Neuronal stem cell (in vitro differentiated cells): ENCODE measurements around the gene IGFL2. TPM values are rescaled to one million over a fixed set of nuclear protein-coding genes. Genes with fewer than 3 reads are reported as not detected.
"Not testable (repeated sequence)": the region's sequence is repeated elsewhere in the genome, so short reads cannot be mapped to it uniquely, and the experiment has no call there.

Experiments used
- DNase-seq: peaks from one replicate; pipeline ENCODE4 v3.0.0-alpha.2; 2013; ENCODE audit warnings: low spot score
- H2AFZ ChIP-seq: one replicate; pipeline ENCODE4 v1.6.1; 2013; ENCODE audit warnings: mild to moderate bottlenecking, low read length, inconsistent platforms
- H2AK5ac ChIP-seq: 2 replicates; pipeline ENCODE4 v1.6.1; 2013; ENCODE audit warnings: low read depth, mild to moderate bottlenecking, inconsistent platforms, low read length, moderate library complexity, mixed read lengths
- H2BK120ac ChIP-seq: 2 replicates; pipeline ENCODE4 v1.6.1; 2013; ENCODE audit warnings: low read depth, mild to moderate bottlenecking, inconsistent platforms, low read length, moderate library complexity, mixed read lengths
- H2BK12ac ChIP-seq: one replicate; pipeline ENCODE4 v1.6.1; 2013; ENCODE audit warnings: low read length, inconsistent platforms
- H2BK15ac ChIP-seq: 2 replicates; pipeline ENCODE4 v1.6.1; 2013; ENCODE audit warnings: mild to moderate bottlenecking, low read length, inconsistent platforms, mixed read lengths
- H2BK5ac ChIP-seq: one replicate; pipeline ENCODE4 v1.6.1; 2013; ENCODE audit warnings: inconsistent platforms, mild to moderate bottlenecking, low read length, moderate library complexity
- H3K14ac ChIP-seq: one replicate; pipeline ENCODE4 v1.6.1; 2013; ENCODE audit warnings: low read length, inconsistent platforms
- H3K18ac ChIP-seq: 2 replicates; pipeline ENCODE4 v1.6.1; 2013; ENCODE audit warnings: low read length, inconsistent platforms
- H3K23ac ChIP-seq: 2 replicates; pipeline ENCODE4 v1.6.1; 2013; ENCODE audit warnings: low read depth, mild to moderate bottlenecking, mixed read lengths, low read length, inconsistent platforms; ENCODE audit not compliant: poor library complexity
- H3K27ac ChIP-seq: replicated peaks from 3 replicates; pipeline ENCODE4 v1.5.1; 2013; ENCODE audit warnings: low read length, inconsistent platforms
- H3K27me3 ChIP-seq, 3 experiments: 2 replicates each; pipeline ENCODE4 v1.6.1; 2013; ENCODE audit warnings: low read length in 3 of 3, mild to moderate bottlenecking in 2 of 3, inconsistent platforms in 1 of 3, low read depth in 1 of 3, mixed read lengths in 1 of 3, moderate library complexity in 1 of 3; ENCODE audit not compliant: control insufficient read depth in 3 of 3, insufficient read depth in 3 of 3
- H3K36me3 ChIP-seq, 2 donors: replicated peaks in 1 of 2; 2 replicates each; pipeline ENCODE4 v1.6.1; 2013; ENCODE audit warnings: low read length in 2 of 2; ENCODE audit not compliant: control insufficient read depth in 2 of 2, insufficient read depth in 2 of 2
- H3K4ac ChIP-seq: 2 replicates; pipeline ENCODE4 v1.6.1; 2013; ENCODE audit warnings: inconsistent platforms, mild to moderate bottlenecking, low read length, moderate library complexity
- H3K4me1 ChIP-seq, 2 donors: 1 replicate in 1 of 2; 2 replicates in 1 of 2; pipeline ENCODE4 v1.6.1; 2013; ENCODE audit warnings: low read length in 2 of 2, low read depth in 1 of 2; ENCODE audit not compliant: control insufficient read depth in 2 of 2, insufficient read depth in 1 of 2
- H3K4me2 ChIP-seq: one replicate; pipeline ENCODE4 v1.6.1; 2013; ENCODE audit warnings: mild to moderate bottlenecking, low read length, inconsistent platforms; ENCODE audit not compliant: insufficient read depth, poor library complexity, severe bottlenecking
- H3K4me3 ChIP-seq, 2 donors: 2 replicates each; pipeline ENCODE4 v1.5.1; 2013; ENCODE audit warnings: low read length in 2 of 2, mild to moderate bottlenecking in 2 of 2, inconsistent platforms in 1 of 2, moderate library complexity in 1 of 2
- H3K79me1 ChIP-seq: one replicate; pipeline ENCODE4 v1.6.1; 2013; ENCODE audit warnings: low read depth, mild to moderate bottlenecking, inconsistent platforms, low read length, moderate library complexity
- H3K9ac ChIP-seq: one replicate; pipeline ENCODE4 v1.6.1; 2013; ENCODE audit warnings: mild to moderate bottlenecking, low read depth, low read length, inconsistent platforms; ENCODE audit not compliant: poor library complexity
- H3K9me3 ChIP-seq, 2 donors: replicated peaks in 1 of 2; 2 replicates each; pipeline versions ENCODE3 to v1.6.1; 2013; ENCODE audit warnings: low read length in 2 of 2, mild to moderate bottlenecking in 2 of 2, inconsistent platforms in 1 of 2, low read depth in 1 of 2, mixed read lengths in 1 of 2, moderate library complexity in 1 of 2; ENCODE audit not compliant: control insufficient read depth in 2 of 2, insufficient read depth in 1 of 2
- H4K8ac ChIP-seq: one replicate; pipeline ENCODE4 v1.6.1; 2013; ENCODE audit warnings: low read depth, mild to moderate bottlenecking, inconsistent platforms, low read length, moderate library complexity
- H4K91ac ChIP-seq: one replicate; pipeline ENCODE4 v1.6.1; 2013; ENCODE audit warnings: low read length, low read depth, mild to moderate bottlenecking, inconsistent platforms; ENCODE audit not compliant: poor library complexity
- WGBS, 2 donors: extraction: QIAGEN DNeasy Blood & Tissue Kit; methylation state at CpG; one replicate each; pipeline ENCODE4 v1.1.7; 2013; ENCODE audit warnings: missing lambda C conversion rate in 2 of 2, mixed read lengths in 1 of 2; ENCODE audit not compliant: insufficient read length in 2 of 2, insufficient replicate concordance in 1 of 2; ENCODE audit errors: extremely low coverage in 2 of 2; 5-methylcytosine and 5-hydroxymethylcytosine counted together
- polyA plus RNA-seq, 2 experiments: library from polyadenylated mRNA; stranded (reverse); fragments of 200-250 nt; gene quantifications; one replicate each; pipeline ENCODE4 v1.2.3, GENCODE V29; 2013

The IGFL2 gene
- not detected for polyA plus RNA-seq (2013, experiment 1 of 2)
- not detected for polyA plus RNA-seq (2013, experiment 2 of 2)

- Histone ChIP-seq H3K18ac (peak within 1 kb of the TSS; percentile 55), H3K23ac (no peak within 1 kb of the TSS), H3K4me2 (no peak within 1 kb of the TSS), H3K4me1 (peaks cover 0 to 2% of the 10 kb centered on the region in 2 donors), H3K9me3 (no peaks in the 10 kb centered on the region), H3K79me1 (peaks cover 2% of the 10 kb centered on the region), H3K4ac (no peak within 1 kb of the TSS), H2BK15ac (no peak within 1 kb of the TSS), H2BK120ac (peak within 1 kb of the TSS; percentile 32), H3K27me3 (no peaks in the 10 kb centered on the region), H3K4me3 (no peak within 1 kb of the TSS), H2BK12ac (no peak within 1 kb of the TSS), H2AK5ac (no peak within 1 kb of the TSS), H2AFZ (no peak within 1 kb of the TSS), H4K8ac (no peak within 1 kb of the TSS), H3K9ac (no peak within 1 kb of the TSS), H3K27ac (no peak within 1 kb of the TSS), H3K36me3 (peaks cover 0 to 2% of the 10 kb centered on the region in 2 donors), H3K14ac (no peak within 1 kb of the TSS), H2BK5ac (no peak within 1 kb of the TSS), H4K91ac (no peak within 1 kb of the TSS)
- no peak for DNase-seq
- WGBS, 2 donors, result no CpG with 5 or more reads among the region's 6 CpGs
Observed at GRCh38 chr19:46147791-46148288, at the start of gene IGFL2. IGFL2 (plus strand) TSS chr19:46148238; CDS start chr19:46148279, 41 bp downstream.

GRCh38 chr19:46100344-46100743, 47.7 kb upstream of the IGFL2 start:
- Histone ChIP-seq H3K4me1 (peaks cover 0 to 2% of the 10 kb centered on the region in 2 donors), H3K9ac (no peak overlapping the region), H3K23ac (no peak overlapping the region), H2BK12ac (no peak overlapping the region), H4K91ac (no peak overlapping the region), H3K18ac (no peak overlapping the region), H3K4ac (no peak overlapping the region), H3K14ac (no peak overlapping the region), H3K36me3 (no peaks in the 10 kb centered on the region), H3K27ac (no peak overlapping the region), H3K27me3 (peaks cover 0 to 21% (median 0%) of the 10 kb centered on the region in 3 experiments), H4K8ac (no peak overlapping the region), H2AFZ (no peak overlapping the region), H2BK5ac (no peak overlapping the region), H3K79me1 (no peaks in the 10 kb centered on the region), H3K4me2 (no peak overlapping the region), H2BK15ac (no peak overlapping the region), H2BK120ac (no peak overlapping the region), H3K9me3 (peaks cover 0 to 5% of the 10 kb centered on the region in 2 donors), H2AK5ac (no peak overlapping the region), H3K4me3 (no peak overlapping the region)
- DNase-seq, result no peak
- WGBS, 2 donors, result no CpG with 5 or more reads among the region's 1 CpG

- Histone ChIP-seq H3K79me1 (no peaks in the 10 kb centered on the region), H3K18ac (peak overlapping the region; percentile 50), H3K4me2 (no peak overlapping the region), H3K4ac (no peak overlapping the region), H4K8ac (no peak overlapping the region), H3K14ac (peak overlapping the region; percentile 27), H2AK5ac (peak overlapping the region; percentile 63), H3K27ac (no peak overlapping the region), H2AFZ (peak overlapping the region; percentile 23), H2BK12ac (no peak overlapping the region), H3K9me3 (peaks cover 0 to 5% of the 10 kb centered on the region in 2 donors), H3K4me1 (peaks cover 0 to 2% of the 10 kb centered on the region in 2 donors), H2BK15ac (no peak overlapping the region), H3K4me3 (no peak overlapping the region), H2BK5ac (no peak overlapping the region), H3K36me3 (no peaks in the 10 kb centered on the region), H3K27me3 (peaks cover 0 to 21% (median 0%) of the 10 kb centered on the region in 3 experiments), H3K23ac (no peak overlapping the region), H3K9ac (no peak overlapping the region), H4K91ac (no peak overlapping the region), H2BK120ac (no peak overlapping the region)
- no CpG with 5 or more reads among the region's 6 CpGs for WGBS, 2 donors
- DNase-seq, result no peak
Observed at GRCh38 chr19:46101293-46101692, 46.7 kb upstream of the IGFL2 start.

GRCh38 chr19:46102333-46102732, 45.7 kb upstream of the IGFL2 start:
- not testable (repeated sequence) for H3K9me3 ChIP-seq, H4K91ac ChIP-seq, DNase-seq, H3K18ac ChIP-seq, H2BK15ac ChIP-seq, H2BK5ac ChIP-seq, H4K8ac ChIP-seq, H2AK5ac ChIP-seq, H3K36me3 ChIP-seq, H3K4ac ChIP-seq, H3K27ac ChIP-seq, H2BK12ac ChIP-seq, H2AFZ ChIP-seq, H3K9ac ChIP-seq, H3K79me1 ChIP-seq, H3K14ac ChIP-seq, H3K4me3 ChIP-seq, H2BK120ac ChIP-seq, H3K23ac ChIP-seq, H3K4me2 ChIP-seq, H3K4me1 ChIP-seq
- no CpG with 5 or more reads among the region's 7 CpGs for WGBS, 2 donors
- peaks cover 0 to 21% (median 0%) of the 10 kb centered on the region in 3 experiments for H3K27me3 ChIP-seq
